Uterus (tissue), 4 donors: ENCODE data around the gene GNG12. TPM values are rescaled to one million over a fixed set of nuclear protein-coding genes. Genes with fewer than 3 reads are reported as not detected.
A peak's percentile ranks its signal among the peaks of the same experiment; 100 is the strongest.

Source experiments
- DNase-seq, 2 donors: peaks; one replicate each; pipeline ENCODE4 v3.0.0-alpha.2; 2019 to 2020
- H3K27ac ChIP-seq, 2 donors: fragments of 200-600 bp; sonication (generic); 1 replicate in 1 of 2; 2 replicates in 1 of 2; pipeline ENCODE4 v1.5.1; 2016 to 2018
- H3K27me3 ChIP-seq, 2 donors: fragments of 200-600 bp; sonication (generic); one replicate each; pipeline ENCODE4 v1.5.1; 2018 to 2019; ENCODE audit warnings: control low read depth in 1 of 2
- H3K36me3 ChIP-seq, 2 donors: fragments of 200-600 bp; sonication (generic); one replicate each; pipeline ENCODE4 v1.5.1; 2019; ENCODE audit warnings: control low read depth in 1 of 2
- H3K4me1 ChIP-seq, 2 donors: fragments of 200-600 bp; sonication (generic); one replicate each; pipeline ENCODE4 v1.5.1; 2018 to 2019; ENCODE audit warnings: control low read depth in 1 of 2
- H3K4me3 ChIP-seq, 2 donors: fragments of 200-600 bp; sonication (generic); 1 replicate in 1 of 2; 2 replicates in 1 of 2; pipeline ENCODE4 v1.5.1; 2018 to 2019; ENCODE audit warnings: mild to moderate bottlenecking in 1 of 2
- H3K9me3 ChIP-seq, 2 donors: fragments of 200-600 bp; sonication (generic); one replicate each; pipeline ENCODE4 v1.5.1; 2019; ENCODE audit warnings: control low read depth in 1 of 2
- CTCF ChIP-seq, 4 experiments: fragments of 200-600 bp in 2 of 4; fragments of 450-650 bp in 2 of 4; sonication (generic) in 2 of 4; IDR thresholded peaks; one replicate each; pipeline ENCODE4 v1.5.1; 2016 to 2019; ENCODE audit warnings: antibody characterized with exemption in 4 of 4, mild to moderate bottlenecking in 2 of 4, moderate library complexity in 1 of 4
- POLR2A ChIP-seq, 2 donors: fragments of 450-650 bp; IDR thresholded peaks; one replicate each; pipeline ENCODE4 v1.6.1; 2016; ENCODE audit warnings: antibody characterized with exemption in 2 of 2, mild to moderate bottlenecking in 1 of 2, moderate library complexity in 1 of 2
- intact Hi-C: fragments of 100-400 bp; cut with DNase I; formaldehyde crosslinking; loops from one replicate; pipeline ENCODE4 v1.15.1; 2023; ENCODE audit warnings: low total_unique reads
- total RNA-seq, 4 donors: library from RNA; depleted of rRNA in 3 of 4; stranded (reverse); fragments of >200 nt in 3 of 4; gene quantifications; one replicate each; pipeline versions ENCODE4 v1.1.0 to v1.2.4, GENCODE V29; 2014 to 2023
- donor health status: DM: yes; HTN: yes; CAD: no.

GNG12 gene
- total RNA-seq, 4 donors from 2014 or later = 45.3 to 179 (median 120) TPM

- intact Hi-C loops = no loop called here
- no peak for DNase-seq
- Histone ChIP-seq H3K27ac (peak overlapping the region; percentile 86 to 88), H3K36me3 (no peaks in the 10 kb centered on the region), H3K4me1 (peaks cover 0 to 24% of the 10 kb centered on the region in 2 donors), H3K9me3 (no peaks in the 10 kb centered on the region), H3K27me3 (no peaks in the 10 kb centered on the region), H3K4me3 (no peak overlapping the region)
- TF ChIP-seq POLR2A (IDR thresholded peaks at IDR 0.05) = no peak
- TF ChIP-seq CTCF (IDR thresholded peaks at IDR 0.05) = no peak
These were observed 85.4 kb downstream of the GNG12 start for GRCh38 chr1:67747671-67748546.

- H3K27me3 ChIP-seq = no peaks in the 10 kb centered on the region
- intact Hi-C loops = no loop called here
- H3K4me1 ChIP-seq = peaks cover 0 to 24% of the 10 kb centered on the region in 2 donors
- no peak overlapping the region for H3K4me3 ChIP-seq
- H3K27ac ChIP-seq = peak overlapping the region; percentile 86 to 88
- H3K9me3 ChIP-seq = no peaks in the 10 kb centered on the region
- peak in 1 of 2 donors; percentile 56 for DNase-seq
- H3K36me3 ChIP-seq = no peaks in the 10 kb centered on the region
- TF ChIP-seq POLR2A (IDR thresholded peaks at IDR 0.05) (no peak), CTCF (IDR thresholded peaks at IDR 0.05) (no peak)
These were observed 87.2 kb downstream of the GNG12 start for GRCh38 chr1:67745875-67746698.

GRCh38 chr1:67743072-67743725 lies 90.1 kb downstream of the GNG12 start:
- DNase-seq = no peak
- intact Hi-C loops = no loop called here
- no peak overlapping the region for H3K27ac ChIP-seq
- H3K36me3 ChIP-seq = no peaks in the 10 kb centered on the region
- H3K27me3 ChIP-seq = no peaks in the 10 kb centered on the region
- H3K4me1 ChIP-seq = peaks cover 0 to 6% of the 10 kb centered on the region in 2 donors
- H3K9me3 ChIP-seq = no peaks in the 10 kb centered on the region
- TF ChIP-seq POLR2A (IDR thresholded peaks at IDR 0.05) (no peak), CTCF (IDR thresholded peaks at IDR 0.05) (no peak)
- no peak overlapping the region for H3K4me3 ChIP-seq

GRCh38 chr1:67741736-67742135 lies 91.5 kb downstream of the GNG12 start:
- TF ChIP-seq POLR2A (IDR thresholded peaks at IDR 0.05) (no peak), CTCF (IDR thresholded peaks at IDR 0.05) (no peak)
- no peak overlapping the region for H3K4me3 ChIP-seq
- H3K36me3 ChIP-seq = no peaks in the 10 kb centered on the region
- no peaks in the 10 kb centered on the region for H3K9me3 ChIP-seq
- H3K27ac ChIP-seq = peak overlapping the region in 1 of 2 donors; percentile 12
- DNase-seq = no peak
- H3K4me1 ChIP-seq = peaks cover 0 to 4% of the 10 kb centered on the region in 2 donors
- intact Hi-C loops = no loop called here
- H3K27me3 ChIP-seq = no peaks in the 10 kb centered on the region
